Measurements from ENCODE around the gene ZNF428.

The ZNF428 gene

DNA sequence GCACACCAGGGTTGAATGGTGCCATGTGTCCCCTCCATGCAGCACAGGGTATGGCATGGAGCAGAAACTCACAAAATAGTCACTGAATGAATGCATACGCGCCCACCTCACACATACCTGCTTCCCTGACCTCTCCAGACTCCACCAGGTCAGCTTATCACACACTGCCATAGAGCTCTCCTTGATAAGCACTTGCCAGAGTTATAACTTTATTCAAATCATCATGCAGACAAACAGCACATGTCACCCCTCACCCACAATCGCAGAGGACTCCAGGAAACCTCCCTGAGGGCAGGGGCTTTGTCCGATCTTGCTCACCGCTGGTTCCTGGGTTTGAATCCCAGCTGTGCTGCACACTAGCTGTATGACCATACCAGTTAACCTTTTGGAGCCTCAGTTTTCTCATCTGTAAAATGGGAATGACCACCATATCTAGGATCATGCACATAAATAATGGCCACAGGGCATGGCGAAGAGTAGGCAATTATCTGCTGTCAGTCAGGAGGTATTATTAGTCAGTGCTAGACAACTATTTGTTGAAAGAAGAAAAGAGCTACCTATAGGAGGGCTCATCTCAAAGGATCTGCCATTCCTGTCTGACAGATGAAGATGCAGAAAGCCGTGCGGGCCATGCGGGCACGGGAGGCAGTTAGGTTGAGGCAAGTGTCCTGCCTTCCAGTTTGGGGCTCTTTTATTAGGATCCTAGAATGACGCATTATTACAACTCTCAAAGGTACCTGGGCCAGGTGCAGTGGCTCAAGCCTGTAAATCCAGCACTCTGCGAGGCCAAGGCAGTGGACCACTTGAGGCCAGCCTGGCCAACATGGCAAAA is 58.1 kb downstream of the ZNF428 start:
- no peak for DNase-seq

- DNase-seq = no peak
These were observed 58.7 kb downstream of the ZNF428 start for GRCh38 chr19:43560687-43561086.

Measured in DMS79 (cell line).